8988T (cell line): ENCODE measurements around the gene MYO3B.

ENCODE experiments used
- DNase-seq: peaks from one replicate; pipeline ENCODE4 v3.0.0; 2011

MYO3B gene

GRCh38 chr2:170213651-170214050, 35.7 kb downstream of the MYO3B start:
- DNase-seq: no peak

DNA sequence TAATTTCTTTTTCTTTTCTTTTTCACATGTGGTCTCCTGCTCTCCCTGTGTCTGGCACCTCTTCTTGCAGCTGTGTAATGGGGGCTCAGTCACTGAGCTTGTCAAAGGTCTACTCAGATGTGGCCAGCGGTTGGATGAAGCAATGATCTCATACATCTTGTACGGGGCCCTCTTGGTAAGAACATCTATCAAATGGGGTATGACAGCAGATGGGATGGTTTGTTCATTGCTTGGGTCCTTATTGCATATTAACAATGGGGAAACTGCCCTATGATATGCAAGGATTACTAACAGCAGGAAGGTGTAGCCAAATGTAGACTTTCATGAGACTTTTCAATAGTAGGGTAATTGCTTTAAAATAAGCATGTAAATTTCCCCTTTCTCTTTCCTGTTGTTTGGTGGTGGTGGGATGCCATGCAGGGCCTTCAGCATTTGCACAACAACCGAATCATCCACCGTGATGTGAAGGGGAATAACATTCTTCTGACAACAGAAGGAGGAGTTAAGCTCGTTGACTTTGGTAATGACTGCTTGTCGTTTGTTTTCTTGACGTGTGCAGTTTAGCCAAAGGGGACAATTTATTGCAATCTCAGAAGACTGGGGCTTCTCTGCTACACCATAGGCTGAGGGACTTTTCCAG, 36.5 kb downstream of the MYO3B start:
- no peak for DNase-seq

- no peak for DNase-seq
Observed at GRCh38 chr2:170215021-170215420, 37.1 kb downstream of the MYO3B start.

DNA sequence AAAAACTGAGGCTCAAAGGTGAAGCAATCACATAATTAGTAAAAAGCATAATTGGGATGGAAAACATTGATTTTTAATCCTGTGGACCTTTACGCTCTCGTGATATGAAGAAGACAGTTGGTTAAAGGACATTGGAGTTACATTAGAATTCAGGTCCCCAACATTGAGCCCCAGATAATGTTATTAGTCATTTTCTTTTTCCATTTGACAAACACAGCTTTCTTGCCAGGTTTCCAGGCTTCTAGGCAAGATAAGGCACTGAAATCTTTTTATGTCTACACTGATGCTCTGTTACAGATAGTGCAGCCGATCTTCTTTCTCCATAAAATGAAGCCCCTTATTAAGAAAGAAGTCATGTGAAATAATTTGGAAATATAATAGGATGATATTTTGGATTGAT, 38.5 kb downstream of the MYO3B start:
- no peak for DNase-seq

DNA sequence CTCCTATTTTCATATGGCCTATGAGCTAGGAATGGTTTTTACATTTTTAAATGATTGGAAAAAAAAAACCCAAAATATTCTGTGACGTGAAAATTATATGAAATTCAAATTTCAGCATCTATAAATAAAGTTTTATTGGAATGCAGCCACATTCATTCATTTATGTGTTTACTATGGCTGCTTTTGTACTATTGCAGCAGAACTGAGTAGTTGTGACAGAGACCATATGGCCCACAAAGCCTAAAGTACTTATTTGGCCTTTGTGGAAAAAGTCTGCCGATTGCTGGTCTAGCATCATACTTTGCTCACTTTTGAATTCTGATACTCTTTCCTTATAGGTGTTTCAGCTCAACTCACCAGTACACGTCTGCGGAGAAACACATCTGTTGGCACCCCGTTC, 39.0 kb downstream of the MYO3B start:
- no peak for DNase-seq

- DNase-seq: no peak
Observed at GRCh38 chr2:170217778-170218251, 39.9 kb downstream of the MYO3B start.

- no peak for DNase-seq
Observed at GRCh38 chr2:170218456-170218855, 40.5 kb downstream of the MYO3B start.

DNA sequence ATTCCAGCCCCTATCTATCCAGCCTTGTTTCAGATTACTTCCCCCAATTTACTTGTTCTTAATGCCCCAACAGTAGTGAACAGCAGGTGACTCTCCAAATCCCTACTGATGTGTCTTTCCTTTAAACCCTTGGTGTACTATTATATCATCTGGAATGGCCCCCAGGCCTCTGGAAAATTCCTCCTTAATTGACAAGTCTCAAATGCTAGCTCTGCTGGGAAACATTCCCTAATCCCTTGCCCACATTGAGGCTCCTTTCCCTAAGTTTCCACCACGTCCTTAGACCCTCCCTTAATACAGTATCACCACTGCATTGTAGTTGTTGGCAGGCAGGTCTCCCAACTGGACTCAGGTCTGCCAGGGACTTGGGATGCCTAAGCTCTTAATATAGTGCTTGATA, 41.0 kb downstream of the MYO3B start:
- no peak for DNase-seq

- DNase-seq: no peak
Observed at GRCh38 chr2:170221317-170222288, 43.7 kb downstream of the MYO3B start.

DNA sequence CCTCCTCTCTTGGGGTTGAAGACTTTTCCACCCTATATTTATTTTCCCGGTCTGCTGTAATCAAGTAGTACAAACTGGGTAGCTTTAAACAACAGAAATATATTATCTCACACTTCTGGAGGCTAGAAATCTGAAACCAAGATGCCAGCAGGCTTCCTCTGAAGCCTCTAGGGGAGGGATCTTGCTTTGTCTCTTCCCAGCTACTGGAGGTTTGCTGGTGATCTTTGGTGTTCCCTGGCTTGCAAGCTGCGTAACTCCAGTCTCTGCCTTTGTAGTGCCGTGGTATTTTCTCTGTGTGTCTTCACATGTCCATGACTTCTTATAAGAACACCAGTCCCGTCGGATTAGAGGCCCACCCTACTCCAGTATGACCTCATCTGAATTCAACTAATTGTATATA, 44.4 kb downstream of the MYO3B start:
- DNase-seq: no peak

GRCh38 chr2:170222842-170223241, 44.9 kb downstream of the MYO3B start:
- DNase-seq: no peak

DNA sequence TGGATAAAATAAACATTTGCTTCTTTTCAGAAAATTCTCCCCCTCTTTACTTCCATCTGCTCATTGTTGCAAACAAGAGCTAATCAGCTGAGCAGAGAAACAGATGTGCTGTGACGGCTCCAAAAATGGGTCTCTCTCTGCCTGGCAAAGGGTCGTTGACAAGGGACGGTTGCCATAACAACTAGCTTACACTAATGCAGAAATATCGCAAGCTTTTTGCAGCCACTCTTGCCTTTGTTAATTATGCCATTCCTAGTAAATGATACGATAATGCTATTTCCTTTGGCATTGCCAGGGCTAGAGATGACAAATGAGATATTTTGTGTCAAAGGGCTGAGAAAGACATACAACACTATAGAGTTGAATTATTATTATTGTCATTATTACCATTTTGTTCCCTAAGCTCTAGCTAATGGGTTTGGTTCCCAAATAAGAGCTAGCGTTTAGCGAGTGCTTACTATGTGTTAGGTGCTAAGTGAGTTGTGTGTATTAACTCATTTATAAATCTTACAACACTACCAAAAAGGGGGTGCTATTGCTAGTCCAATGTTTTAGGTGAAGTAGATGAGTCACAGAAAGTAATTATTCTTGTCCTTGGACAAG, 46.8 kb downstream of the MYO3B start:
- no peak for DNase-seq

DNA sequence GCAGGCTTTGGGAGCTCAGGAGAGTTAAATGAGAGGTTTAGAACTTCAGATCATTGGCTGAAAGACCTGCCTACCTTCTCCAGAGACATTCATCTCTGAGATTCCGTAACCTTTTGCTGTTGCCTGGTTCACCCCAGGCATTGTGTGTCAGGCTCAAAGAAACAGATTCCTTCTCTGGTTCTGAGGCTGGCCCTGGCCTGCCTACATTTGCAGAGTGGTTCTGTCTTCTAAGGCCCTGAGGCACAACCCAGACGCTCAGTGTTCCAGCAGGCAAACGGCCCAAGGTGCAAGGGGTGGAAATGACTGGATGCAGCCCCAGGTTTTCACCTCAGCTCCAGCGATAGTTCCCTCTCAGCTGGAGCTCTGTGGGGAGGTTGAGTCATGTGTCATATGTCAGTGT, 48.3 kb downstream of the MYO3B start:
- DNase-seq: no peak

GRCh38 chr2:170227507-170227947, 49.6 kb downstream of the MYO3B start:
- DNase-seq: no peak

DNA sequence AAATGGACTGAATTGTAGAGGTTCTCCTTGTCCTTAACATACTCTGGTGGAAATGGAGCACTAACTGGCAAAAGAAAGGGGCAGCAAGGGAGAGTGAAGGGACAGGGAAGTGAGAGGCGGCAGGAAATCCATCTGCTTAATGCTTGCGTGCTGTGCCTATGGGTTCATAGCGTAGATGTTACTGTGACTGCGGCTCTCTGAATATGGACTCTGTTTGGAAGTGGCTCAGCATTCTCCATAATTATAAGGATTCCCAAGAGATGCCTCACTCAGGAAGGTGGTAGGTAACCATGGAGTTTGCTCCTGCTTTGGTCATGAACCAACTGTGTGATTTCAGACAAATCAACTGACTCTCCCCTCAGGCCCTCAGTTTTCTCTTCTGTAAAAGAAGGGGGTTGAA, 50.0 kb downstream of the MYO3B start:
- no peak for DNase-seq

GRCh38 chr2:170228429-170228828, 50.5 kb downstream of the MYO3B start:
- no peak for DNase-seq

- DNase-seq: no peak
Observed at GRCh38 chr2:170229125-170229524, 51.2 kb downstream of the MYO3B start.

- no peak for DNase-seq
Observed at GRCh38 chr2:170229744-170230143, 51.8 kb downstream of the MYO3B start.

DNA sequence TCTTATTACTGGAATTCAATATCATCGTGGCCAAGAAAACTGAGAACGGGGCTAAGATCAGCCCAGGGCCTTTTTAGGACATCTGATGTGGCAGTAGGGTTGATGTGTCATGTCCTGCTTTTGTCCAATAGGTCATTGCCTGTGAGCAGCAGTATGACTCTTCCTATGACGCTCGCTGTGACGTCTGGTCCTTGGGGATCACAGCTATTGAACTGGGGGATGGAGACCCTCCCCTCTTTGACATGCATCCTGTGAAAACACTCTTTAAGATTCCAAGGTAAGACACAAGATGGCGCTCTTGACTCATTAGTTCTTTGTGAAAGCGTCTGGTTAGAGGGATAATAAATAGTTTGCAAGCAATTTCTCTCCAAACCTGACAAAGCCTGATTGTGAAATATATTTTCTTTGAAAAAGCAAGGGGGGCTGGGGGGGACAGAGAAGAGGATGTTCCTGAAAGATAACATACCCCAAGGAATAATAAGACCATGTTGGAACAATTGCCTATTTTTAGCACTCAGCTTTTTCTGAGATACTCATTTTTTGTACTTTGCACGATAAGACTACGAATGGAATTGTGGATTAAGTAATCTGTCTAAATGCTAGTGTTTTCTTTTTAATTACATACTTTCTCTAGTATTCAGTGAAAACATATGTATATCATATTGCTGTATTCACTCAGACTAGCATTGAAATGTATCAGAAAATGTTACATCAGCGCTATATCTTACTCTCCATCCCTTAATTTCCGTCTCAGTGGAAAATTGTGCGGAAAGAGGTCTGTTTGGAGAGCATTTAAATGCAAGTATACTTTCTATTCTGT, 58.1 kb downstream of the MYO3B start:
- DNase-seq: no peak

GRCh38 chr2:170236680-170237047, 58.7 kb downstream of the MYO3B start:
- DNase-seq: no peak

GRCh38 chr2:170237572-170238120, 59.7 kb downstream of the MYO3B start:
- no peak for DNase-seq

DNA sequence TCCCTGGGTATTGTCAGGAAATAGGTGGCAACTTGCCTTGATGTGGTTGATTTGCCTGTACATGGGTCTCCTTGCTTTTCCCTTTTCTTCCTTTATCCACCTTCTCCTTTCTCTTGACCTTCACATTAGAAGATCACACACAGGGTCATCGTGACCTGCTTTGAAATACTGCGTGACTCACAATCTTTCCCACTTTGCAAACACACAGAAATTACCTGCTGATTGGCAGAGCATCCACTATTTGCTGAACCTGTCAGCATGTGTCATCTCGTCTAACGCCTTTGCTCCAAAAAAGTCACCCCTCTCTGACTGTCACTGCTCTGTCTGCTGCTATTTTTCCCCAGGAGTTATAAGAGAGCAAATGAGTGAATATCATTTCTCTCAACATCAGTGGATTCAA, 60.8 kb downstream of the MYO3B start:
- no peak for DNase-seq

DNA sequence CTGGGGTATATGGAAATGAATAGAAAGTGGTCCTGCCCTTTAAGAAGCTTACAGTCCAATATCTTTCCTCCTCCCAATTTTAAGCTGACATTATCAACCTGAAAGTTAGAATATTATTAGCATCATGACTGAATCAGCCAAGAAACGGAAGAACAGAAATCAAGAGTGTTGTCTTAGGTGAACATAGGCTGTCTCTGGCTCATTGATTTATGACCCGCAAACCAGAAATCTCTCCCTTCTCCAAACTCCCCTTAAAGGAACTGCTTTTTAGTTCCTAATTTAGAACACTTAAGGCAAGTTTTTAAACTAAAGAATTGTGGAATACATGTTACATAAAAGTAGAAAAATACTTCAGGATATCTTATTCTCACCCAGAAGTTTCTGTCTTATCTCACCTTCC, 62.7 kb downstream of the MYO3B start:
- DNase-seq: no peak
